HG03520 (cell line): Measurements from ENCODE around the gene LIPA.
"Not testable (repeated sequence)": the region's sequence is repeated elsewhere in the genome, so short reads cannot be mapped to it uniquely, and the experiment has no call there.

Experiments
- ATAC-seq: cut with Tn5 transposase; IDR thresholded peaks from one replicate; pipeline ENCODE4 v1.9.1; 2021; ENCODE audit warnings: mild to moderate bottlenecking, moderate library complexity; ENCODE audit not compliant: unreplicated experiment

The LIPA gene

DNA sequence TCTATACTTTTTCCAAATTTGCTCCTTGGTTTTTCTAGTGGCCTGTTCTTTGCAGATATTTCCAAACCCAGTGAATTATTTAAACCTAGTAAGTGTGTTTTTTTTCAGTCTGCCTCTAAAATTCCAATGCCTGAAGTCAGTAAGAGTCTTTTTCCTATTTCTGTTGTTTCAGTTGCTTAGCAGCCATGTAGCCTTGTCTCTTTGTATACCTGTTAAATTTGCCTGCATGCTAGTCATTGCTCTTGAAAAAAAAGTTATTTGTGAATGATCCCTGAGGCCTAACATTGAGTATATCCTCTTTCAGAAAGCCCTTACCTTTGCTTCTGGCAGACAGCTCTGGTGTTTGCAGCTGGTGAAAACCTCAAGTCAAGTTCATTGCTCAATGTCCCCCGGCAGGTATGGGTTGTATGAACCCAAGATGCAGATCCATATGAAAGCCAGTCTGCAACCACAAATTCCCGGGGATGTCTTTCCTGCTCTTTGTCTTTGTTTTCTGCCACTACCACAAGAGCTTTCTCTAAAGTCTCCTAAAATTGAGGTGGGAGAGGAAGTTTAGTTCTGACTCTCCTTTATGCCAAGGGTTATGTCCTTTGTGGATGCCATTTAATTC, 80.2 kb downstream of the LIPA start:
- ATAC-seq: no peak

DNA sequence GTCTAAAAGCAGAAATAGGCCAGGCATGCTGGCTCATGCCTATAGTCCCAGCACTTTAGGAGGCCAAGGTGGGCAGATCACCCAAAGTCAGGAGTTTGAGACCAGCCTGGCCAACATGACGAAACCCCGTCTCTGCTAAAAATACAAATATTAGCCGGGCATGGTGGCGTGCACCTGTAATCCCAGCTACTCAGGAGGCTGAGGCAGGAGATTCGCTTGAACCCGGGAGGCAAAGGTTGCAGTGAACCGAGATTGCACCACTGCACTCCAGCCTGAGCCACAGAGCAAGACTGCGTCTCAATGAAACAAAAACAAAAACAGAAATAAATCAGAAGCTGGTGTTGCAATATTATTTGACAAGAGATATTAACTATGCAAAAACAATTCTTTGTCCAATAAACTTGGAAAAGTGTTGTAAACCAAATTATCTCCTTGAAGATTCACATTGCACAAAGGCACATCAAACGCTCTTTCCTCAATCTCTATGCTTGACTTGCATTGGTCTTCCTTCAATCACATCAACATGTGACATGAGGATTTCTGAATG, 83.1 kb downstream of the LIPA start:
- not testable (repeated sequence) for ATAC-seq

DNA sequence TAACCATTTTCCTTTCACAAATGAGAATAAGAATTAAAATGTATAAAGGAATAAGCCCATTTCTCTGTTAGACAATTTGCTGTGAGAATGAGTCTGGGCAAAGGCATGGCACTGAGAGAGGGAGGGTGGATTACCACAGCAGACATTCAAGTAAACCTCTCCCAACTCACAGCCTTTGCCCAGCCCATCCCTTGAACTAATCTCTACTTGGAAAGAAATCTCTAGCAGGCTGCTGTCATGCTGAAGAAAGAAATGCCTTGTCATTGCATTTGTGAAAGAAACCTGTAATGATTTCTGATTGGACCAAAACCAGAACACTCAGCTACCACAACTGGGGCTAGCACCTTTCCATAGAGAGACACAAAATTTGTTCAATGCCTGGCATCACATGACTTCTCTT, 83.7 kb downstream of the LIPA start:
- no peak for ATAC-seq

DNA sequence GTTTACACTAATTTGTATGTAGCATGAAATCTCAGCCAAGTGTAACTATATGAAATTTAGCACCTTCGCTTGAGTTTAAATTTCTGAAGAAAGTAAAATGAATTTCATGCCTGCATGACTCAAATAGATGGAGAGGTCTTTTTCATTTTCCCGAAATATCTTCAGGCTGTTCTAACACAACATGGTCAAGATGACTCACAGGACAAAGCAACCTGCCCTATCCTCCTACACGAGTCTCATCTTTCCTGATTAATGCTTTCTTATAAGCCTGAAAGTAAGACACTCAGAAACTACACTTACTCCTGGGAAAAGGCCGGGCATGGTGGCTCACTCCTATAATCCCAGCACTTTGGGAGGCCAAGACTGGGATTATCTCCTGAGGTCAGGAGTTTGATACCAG, 85.7 kb downstream of the LIPA start:
- ATAC-seq: no peak

DNA sequence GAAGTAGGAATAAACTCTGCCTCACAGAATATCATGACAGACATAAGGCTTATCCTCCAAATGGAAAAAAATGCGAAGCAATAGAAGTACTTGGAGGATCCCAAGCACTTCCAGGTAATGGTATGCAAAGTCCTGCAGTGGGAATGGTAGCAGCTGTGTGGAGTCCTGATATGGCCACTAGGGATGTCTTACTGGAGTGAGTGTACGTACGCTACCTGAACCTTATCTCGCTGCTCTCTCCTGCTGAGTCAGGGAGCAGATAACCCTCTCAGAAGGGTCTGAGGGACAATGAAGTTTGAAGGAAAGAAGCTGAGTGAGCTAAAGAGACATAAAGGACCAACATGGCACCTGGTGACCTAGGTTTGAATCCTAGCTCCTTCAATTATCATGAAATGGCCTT, 86.7 kb downstream of the LIPA start:
- no peak for ATAC-seq

DNA sequence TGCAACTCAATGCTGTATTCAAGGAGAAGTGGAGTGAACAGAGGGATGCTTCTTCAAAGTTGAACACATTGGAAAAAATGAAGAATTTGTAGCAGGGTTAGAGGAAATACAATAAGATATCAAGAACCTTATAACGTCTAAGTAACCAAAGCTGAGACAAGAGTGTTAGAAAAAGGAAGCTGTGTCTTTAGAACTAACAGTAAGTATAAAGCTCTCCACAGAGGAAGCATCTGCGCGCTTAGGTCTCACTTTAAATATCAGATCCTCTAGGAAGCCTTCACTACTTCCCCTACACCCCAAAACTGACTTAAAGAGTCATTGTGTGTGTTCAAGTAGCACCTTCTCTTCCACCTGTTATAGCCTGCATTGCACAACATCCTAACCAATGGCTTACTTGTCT, 87.5 kb downstream of the LIPA start:
- ATAC-seq: peak; percentile 6
